HepG2 (cell line): ENCODE data around the gene KAZALD1. TPM values are rescaled to one million over a fixed set of nuclear protein-coding genes. Genes with fewer than 3 reads are reported as not detected.
"Not testable (repeated sequence)": the region's sequence is repeated elsewhere in the genome, so short reads cannot be mapped to it uniquely, and the experiment has no call there.

Experiments used
- ELF3 ChIP-seq: IDR thresholded peaks from 2 replicates; pipeline ENCODE4 v1.6.1; 2016; ENCODE audit warnings: missing genetic modification reagents, missing compliant biosample characterization
- HNF4A ChIP-seq: sonication (generic); formaldehyde crosslinking; IDR thresholded peaks from 2 replicates; pipeline ENCODE4 v1.4.0; 2020; ENCODE audit warnings: missing genetic modification reagents
- HOXA3 ChIP-seq: sonication (generic); formaldehyde crosslinking; IDR thresholded peaks from 2 replicates; pipeline ENCODE4 v1.5.0; 2020; ENCODE audit warnings: missing genetic modification reagents
- LCORL ChIP-seq, 2 experiments: fragments of 450-650 bp in 1 of 2; sonication (generic) in 1 of 2; formaldehyde crosslinking in 1 of 2; IDR thresholded peaks; 2 replicates each; pipeline versions ENCODE4 v1.5.0 to v1.6.1; 2017 to 2020; ENCODE audit warnings: antibody characterized with exemption in 1 of 2, missing genetic modification reagents in 1 of 2
- NR2F2 ChIP-seq: IDR thresholded peaks from 2 replicates; pipeline ENCODE4 v1.6.1; 2012; ENCODE audit warnings: low read depth, inconsistent platforms, borderline replicate concordance
- PHF21A ChIP-seq: sonication (generic); formaldehyde crosslinking; IDR thresholded peaks from 2 replicates; pipeline ENCODE4 v1.5.0; 2020; ENCODE audit warnings: mild to moderate bottlenecking, missing genetic modification reagents
- RARA ChIP-seq: IDR thresholded peaks from 2 replicates; pipeline ENCODE4 v1.6.1; 2016; ENCODE audit warnings: missing genetic modification reagents, missing compliant biosample characterization
- RXRB ChIP-seq: IDR thresholded peaks from 2 replicates; pipeline ENCODE4 v1.6.1; 2016; ENCODE audit warnings: borderline replicate concordance, missing genetic modification reagents, missing compliant biosample characterization
- ZNF574 ChIP-seq: sonication (generic); formaldehyde crosslinking; IDR thresholded peaks from 2 replicates; pipeline ENCODE4 v1.4.0; 2020; ENCODE audit warnings: missing genetic modification reagents
- ZNF788 ChIP-seq: sonication (generic); formaldehyde crosslinking; IDR thresholded peaks from 2 replicates; pipeline ENCODE4 v1.5.0; 2020; ENCODE audit warnings: mild to moderate bottlenecking, missing genetic modification reagents, borderline replicate concordance
- polyA plus RNA-seq, 8 experiments: library from polyadenylated mRNA; depleted of rRNA in 3 of 8; stranded (reverse) in 7 of 8; unstranded in 1 of 8; fragments of >200 nt; fragmentation: Illumina TruSeq in 4 of 8; extraction: Trizol in 4 of 8; gene quantifications; 2 replicates each; pipeline versions ENCODE4 v1.2.1 to v1.2.3, GENCODE V29; 2011 to 2016; ENCODE audit warnings: low read depth in 4 of 8, missing spikeins in 1 of 8, mixed read lengths in 1 of 8; ENCODE audit not compliant: insufficient read depth in 1 of 8
- total RNA-seq, 5 experiments: library from RNA; depleted of rRNA; stranded (reverse); fragments of >200 nt; fragmentation: Illumina TruSeq; extraction: Trizol; gene quantifications; 2 replicates each; pipeline ENCODE4 v1.2.3, GENCODE V29; 2016; ENCODE audit warnings: low read depth in 1 of 5
- TF ChIP-seq, protein P1 (sequence below): sonication (generic); formaldehyde crosslinking; IDR thresholded peaks from 2 replicates; pipeline ENCODE4 v1.5.1; 2020; ENCODE audit warnings: mild to moderate bottlenecking, missing genetic modification reagents, borderline replicate concordance
- TF ChIP-seq, protein P2 (sequence below): IDR thresholded peaks from 2 replicates; pipeline ENCODE4 v1.4.0; 2020; ENCODE audit warnings: mild to moderate bottlenecking, missing genetic modification reagents
- TF ChIP-seq, protein P3 (sequence below): sonication (generic); formaldehyde crosslinking; conservative IDR thresholded peaks from 2 replicates; pipeline ENCODE4 v1.4.0; 2020; ENCODE audit warnings: mild to moderate bottlenecking, missing genetic modification reagents, moderate library complexity

Gene KAZALD1
- total and polyA plus RNA-seq, 2 of the 13 experiments (the other 11 are each of a cell fraction or from before 2014, with no cell fraction given), result 16.7 to 27.7 TPM

DNA sequence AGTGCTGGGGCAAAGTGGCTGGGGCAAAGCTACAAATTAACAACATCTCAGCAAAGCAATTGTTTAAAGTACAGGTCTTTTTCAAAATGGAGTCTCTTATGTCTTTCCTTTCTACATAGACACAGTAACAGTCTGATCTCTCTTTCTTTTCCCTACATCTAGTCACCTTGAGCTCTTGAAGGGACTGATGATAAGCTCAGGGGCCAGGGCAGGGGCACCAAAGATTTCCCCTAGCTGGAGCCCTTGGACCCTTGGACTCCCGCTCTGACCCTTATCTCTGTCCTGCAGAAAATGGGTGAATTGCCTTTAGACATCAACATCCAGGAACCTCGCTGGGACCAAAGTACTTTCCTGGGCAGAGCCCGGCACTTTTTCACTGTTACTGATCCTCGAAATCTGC, 27.4 kb upstream of the KAZALD1 start (continued):
- TF ChIP-seq LCORL (IDR thresholded peaks at IDR 0.05), result not testable (repeated sequence)
- TF ChIP-seq LCORL (CRISPR knock-in tag; IDR thresholded peaks at IDR 0.05) (peak; percentile 62), HNF4A (peak; percentile 95), ELF3 (CRISPR knock-in tag) (peak; percentile 49; the same call in 1 of the 2 replicates), PHF21A (CRISPR knock-in tag) (peak; percentile 94), ZNF574 (CRISPR knock-in tag) (0 out of 2 replicates have a peak, but pooled peaks have one; percentile 16), RARA (peak; percentile 74), ZNF788 (peak; percentile 43; the same call in 1 of the 2 replicates), NR2F2 (peak; percentile 51; the same call in 1 of the 2 replicates), HOXA3 (CRISPR knock-in tag) (peak; percentile 69; the same call in 1 of the 2 replicates), RXRB (CRISPR knock-in tag) (peak; percentile 45; the same call in 1 of the 2 replicates)
- TF ChIP-seq, protein P1, sequence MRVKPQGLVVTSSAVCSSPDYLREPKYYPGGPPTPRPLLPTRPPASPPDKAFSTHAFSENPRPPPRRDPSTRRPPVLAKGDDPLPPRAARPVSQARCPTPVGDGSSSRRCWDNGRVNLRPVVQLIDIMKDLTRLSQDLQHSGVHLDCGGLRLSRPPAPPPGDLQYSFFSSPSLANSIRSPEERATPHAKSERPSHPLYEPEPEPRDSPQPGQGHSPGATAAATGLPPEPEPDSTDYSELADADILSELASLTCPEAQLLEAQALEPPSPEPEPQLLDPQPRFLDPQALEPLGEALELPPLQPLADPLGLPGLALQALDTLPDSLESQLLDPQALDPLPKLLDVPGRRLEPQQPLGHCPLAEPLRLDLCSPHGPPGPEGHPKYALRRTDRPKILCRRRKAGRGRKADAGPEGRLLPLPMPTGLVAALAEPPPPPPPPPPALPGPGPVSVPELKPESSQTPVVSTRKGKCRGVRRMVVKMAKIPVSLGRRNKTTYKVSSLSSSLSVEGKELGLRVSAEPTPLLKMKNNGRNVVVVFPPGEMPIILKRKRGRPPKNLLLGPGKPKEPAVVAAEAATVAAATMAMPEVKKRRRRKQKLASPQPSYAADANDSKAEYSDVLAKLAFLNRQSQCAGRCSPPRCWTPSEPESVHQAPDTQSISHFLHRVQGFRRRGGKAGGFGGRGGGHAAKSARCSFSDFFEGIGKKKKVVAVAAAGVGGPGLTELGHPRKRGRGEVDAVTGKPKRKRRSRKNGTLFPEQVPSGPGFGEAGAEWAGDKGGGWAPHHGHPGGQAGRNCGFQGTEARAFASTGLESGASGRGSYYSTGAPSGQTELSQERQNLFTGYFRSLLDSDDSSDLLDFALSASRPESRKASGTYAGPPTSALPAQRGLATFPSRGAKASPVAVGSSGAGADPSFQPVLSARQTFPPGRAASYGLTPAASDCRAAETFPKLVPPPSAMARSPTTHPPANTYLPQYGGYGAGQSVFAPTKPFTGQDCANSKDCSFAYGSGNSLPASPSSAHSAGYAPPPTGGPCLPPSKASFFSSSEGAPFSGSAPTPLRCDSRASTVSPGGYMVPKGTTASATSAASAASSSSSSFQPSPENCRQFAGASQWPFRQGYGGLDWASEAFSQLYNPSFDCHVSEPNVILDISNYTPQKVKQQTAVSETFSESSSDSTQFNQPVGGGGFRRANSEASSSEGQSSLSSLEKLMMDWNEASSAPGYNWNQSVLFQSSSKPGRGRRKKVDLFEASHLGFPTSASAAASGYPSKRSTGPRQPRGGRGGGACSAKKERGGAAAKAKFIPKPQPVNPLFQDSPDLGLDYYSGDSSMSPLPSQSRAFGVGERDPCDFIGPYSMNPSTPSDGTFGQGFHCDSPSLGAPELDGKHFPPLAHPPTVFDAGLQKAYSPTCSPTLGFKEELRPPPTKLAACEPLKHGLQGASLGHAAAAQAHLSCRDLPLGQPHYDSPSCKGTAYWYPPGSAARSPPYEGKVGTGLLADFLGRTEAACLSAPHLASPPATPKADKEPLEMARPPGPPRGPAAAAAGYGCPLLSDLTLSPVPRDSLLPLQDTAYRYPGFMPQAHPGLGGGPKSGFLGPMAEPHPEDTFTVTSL, result peak; percentile 35; the same call in 1 of the 2 replicates
- TF ChIP-seq, protein P2, sequence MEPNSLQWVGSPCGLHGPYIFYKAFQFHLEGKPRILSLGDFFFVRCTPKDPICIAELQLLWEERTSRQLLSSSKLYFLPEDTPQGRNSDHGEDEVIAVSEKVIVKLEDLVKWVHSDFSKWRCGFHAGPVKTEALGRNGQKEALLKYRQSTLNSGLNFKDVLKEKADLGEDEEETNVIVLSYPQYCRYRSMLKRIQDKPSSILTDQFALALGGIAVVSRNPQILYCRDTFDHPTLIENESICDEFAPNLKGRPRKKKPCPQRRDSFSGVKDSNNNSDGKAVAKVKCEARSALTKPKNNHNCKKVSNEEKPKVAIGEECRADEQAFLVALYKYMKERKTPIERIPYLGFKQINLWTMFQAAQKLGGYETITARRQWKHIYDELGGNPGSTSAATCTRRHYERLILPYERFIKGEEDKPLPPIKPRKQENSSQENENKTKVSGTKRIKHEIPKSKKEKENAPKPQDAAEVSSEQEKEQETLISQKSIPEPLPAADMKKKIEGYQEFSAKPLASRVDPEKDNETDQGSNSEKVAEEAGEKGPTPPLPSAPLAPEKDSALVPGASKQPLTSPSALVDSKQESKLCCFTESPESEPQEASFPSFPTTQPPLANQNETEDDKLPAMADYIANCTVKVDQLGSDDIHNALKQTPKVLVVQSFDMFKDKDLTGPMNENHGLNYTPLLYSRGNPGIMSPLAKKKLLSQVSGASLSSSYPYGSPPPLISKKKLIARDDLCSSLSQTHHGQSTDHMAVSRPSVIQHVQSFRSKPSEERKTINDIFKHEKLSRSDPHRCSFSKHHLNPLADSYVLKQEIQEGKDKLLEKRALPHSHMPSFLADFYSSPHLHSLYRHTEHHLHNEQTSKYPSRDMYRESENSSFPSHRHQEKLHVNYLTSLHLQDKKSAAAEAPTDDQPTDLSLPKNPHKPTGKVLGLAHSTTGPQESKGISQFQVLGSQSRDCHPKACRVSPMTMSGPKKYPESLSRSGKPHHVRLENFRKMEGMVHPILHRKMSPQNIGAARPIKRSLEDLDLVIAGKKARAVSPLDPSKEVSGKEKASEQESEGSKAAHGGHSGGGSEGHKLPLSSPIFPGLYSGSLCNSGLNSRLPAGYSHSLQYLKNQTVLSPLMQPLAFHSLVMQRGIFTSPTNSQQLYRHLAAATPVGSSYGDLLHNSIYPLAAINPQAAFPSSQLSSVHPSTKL (CRISPR knock-in tag), result peak; percentile 59; the same call in 1 of the 2 replicates
- TF ChIP-seq, protein P3, sequence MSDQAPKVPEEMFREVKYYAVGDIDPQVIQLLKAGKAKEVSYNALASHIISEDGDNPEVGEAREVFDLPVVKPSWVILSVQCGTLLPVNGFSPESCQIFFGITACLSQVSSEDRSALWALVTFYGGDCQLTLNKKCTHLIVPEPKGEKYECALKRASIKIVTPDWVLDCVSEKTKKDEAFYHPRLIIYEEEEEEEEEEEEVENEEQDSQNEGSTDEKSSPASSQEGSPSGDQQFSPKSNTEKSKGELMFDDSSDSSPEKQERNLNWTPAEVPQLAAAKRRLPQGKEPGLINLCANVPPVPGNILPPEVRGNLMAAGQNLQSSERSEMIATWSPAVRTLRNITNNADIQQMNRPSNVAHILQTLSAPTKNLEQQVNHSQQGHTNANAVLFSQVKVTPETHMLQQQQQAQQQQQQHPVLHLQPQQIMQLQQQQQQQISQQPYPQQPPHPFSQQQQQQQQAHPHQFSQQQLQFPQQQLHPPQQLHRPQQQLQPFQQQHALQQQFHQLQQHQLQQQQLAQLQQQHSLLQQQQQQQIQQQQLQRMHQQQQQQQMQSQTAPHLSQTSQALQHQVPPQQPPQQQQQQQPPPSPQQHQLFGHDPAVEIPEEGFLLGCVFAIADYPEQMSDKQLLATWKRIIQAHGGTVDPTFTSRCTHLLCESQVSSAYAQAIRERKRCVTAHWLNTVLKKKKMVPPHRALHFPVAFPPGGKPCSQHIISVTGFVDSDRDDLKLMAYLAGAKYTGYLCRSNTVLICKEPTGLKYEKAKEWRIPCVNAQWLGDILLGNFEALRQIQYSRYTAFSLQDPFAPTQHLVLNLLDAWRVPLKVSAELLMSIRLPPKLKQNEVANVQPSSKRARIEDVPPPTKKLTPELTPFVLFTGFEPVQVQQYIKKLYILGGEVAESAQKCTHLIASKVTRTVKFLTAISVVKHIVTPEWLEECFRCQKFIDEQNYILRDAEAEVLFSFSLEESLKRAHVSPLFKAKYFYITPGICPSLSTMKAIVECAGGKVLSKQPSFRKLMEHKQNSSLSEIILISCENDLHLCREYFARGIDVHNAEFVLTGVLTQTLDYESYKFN, result peak; percentile 93
